ENCODE measurements around the gene ZFP57.
A peak's percentile ranks its signal among the peaks of the same experiment; 100 is the strongest.

DNA sequence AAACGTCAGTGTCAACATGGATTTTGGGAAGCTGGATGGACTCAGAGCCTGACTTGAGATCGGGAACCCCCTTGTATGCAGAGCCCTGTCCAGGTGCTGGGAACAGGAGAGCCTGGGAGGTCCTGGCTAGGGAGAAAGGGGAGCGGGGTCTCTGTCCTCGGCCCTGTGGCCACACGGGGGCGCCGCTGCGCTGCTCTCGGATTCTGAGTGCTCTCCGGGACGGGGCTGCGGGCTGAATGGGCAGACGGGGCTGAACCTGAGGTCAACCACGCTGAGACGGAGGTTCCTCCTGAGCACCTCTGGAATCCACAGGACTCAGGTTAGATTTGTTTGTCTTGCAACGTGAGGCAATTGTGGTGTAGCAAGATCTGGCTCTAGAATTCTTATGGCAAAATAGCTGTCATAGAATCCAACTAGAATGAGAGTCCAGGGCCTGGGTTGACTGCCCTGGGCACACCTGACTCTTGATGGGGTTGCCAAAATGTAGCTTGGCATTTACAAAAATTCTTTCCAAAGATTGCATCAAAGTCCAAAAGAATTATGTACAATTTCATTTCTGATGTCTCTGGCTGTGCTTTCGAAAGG is 21.7 kb upstream of the ZFP57 start:
- TF ChIP-seq CTCF (IDR thresholded peaks at IDR 0.05; ENCODE audit: insufficient read depth, low read length, poor library complexity, severe bottlenecking) (peak; percentile 68), EZH2phosphoT487 (conservative IDR thresholded peaks at IDR 0.05; ENCODE audit: low read length) (no peak)
